H1 (cell line): ENCODE results near the gene NUDT3. TPM values are rescaled to one million over a fixed set of nuclear protein-coding genes. Genes with fewer than 3 reads are reported as not detected.

Experiments
- ATF2 ChIP-seq: IDR thresholded peaks from 2 replicates; pipeline ENCODE4 v1.6.1; 2012; ENCODE audit warnings: low read length, inconsistent platforms
- FOSL1 ChIP-seq: IDR thresholded peaks from 2 replicates; pipeline ENCODE4 v1.6.1; 2011; ENCODE audit warnings: mild to moderate bottlenecking, low read depth, low read length, moderate library complexity; ENCODE audit not compliant: insufficient read depth
- RNF2 ChIP-seq: fragments of 200-900, 300-1000 bp; sonication (generic); IDR thresholded peaks from 2 replicates; pipeline ENCODE4 v1.7.1; 2016; ENCODE audit warnings: borderline replicate concordance, low read depth, mild to moderate bottlenecking, antibody characterized with exemption, low read length; ENCODE audit not compliant: poor library complexity, severe bottlenecking; ENCODE audit errors: missing control alignments
- SUZ12 ChIP-seq: fragments of 200-600 bp; sonication (generic); IDR thresholded peaks from 2 replicates; pipeline ENCODE4 v1.6.1; 2012; ENCODE audit warnings: mild to moderate bottlenecking, inconsistent platforms, low read length, moderate library complexity, mixed read lengths
- TCF12 ChIP-seq: IDR thresholded peaks from 2 replicates; pipeline ENCODE4 v1.6.1; 2011; ENCODE audit warnings: low read depth, mild to moderate bottlenecking, low read length
- polyA plus RNA-seq, 7 experiments: library from polyadenylated mRNA; depleted of rRNA in 3 of 7; stranded (reverse) in 5 of 7; unstranded in 2 of 7; fragments of >200 nt in 5 of 7; fragments of 200-250 nt in 2 of 7; gene quantifications; 1 replicate in 5 of 7; 2 replicates in 1 of 7; 4 replicates in 1 of 7; pipeline versions ENCODE4 v1.2.1 to v1.2.3, GENCODE V29; 2011 to 2013; ENCODE audit warnings: missing spikeins in 2 of 7, mixed read lengths in 2 of 7
- total RNA-seq: library from RNA; stranded (reverse); fragmentation: NEBNext Ultra II Directional; extraction: Animal tissue kit (Norgen Biotek cat#: 25700); gene quantifications from 2 replicates; pipeline ENCODE4 v1.2.1, GENCODE V29; 2021

The NUDT3 gene
- total and polyA plus RNA-seq, 2 of the 8 experiments (the other 6 are each of a cell fraction or from before 2014, with no cell fraction given) = 14.1 to 36.9 TPM

GRCh38 chr6:34321821-34322220 lies 70.6 kb downstream of the NUDT3 start (continued):
- TF ChIP-seq ATF2 (no peak), TCF12 (no peak), RNF2 (no peak), SUZ12 (no peak), FOSL1 (no peak)
